Measurements from ENCODE around the gene SLC35E2B.
A peak's percentile ranks its signal among the peaks of the same experiment; 100 is the strongest.
"Not testable (repeated sequence)": the region's sequence is repeated elsewhere in the genome, so short reads cannot be mapped to it uniquely, and the experiment has no call there.

SLC35E2B gene

DNA sequence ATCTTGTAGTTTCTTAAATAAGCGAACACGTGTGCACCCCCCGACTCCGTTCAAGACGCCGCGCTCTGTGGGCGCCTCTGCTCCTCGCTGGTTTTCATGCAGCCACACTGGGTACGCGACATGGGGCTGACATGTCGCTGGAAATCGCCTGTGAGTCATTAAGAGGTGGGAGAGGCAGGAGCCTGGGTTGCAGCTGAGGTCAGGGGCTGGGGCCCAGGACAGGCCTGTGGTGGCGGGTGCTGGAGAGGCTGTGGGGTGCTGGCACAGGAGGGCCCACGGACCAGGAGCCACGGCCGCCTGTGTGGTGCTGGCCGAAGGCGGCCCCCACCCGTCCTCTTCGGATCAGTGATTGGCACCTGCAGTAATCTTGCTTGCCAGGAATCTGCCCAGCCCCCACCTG is 17.8 kb downstream of the SLC35E2B start:
- DNase-seq (ENCODE audit: low read depth): not testable (repeated sequence)

DNA sequence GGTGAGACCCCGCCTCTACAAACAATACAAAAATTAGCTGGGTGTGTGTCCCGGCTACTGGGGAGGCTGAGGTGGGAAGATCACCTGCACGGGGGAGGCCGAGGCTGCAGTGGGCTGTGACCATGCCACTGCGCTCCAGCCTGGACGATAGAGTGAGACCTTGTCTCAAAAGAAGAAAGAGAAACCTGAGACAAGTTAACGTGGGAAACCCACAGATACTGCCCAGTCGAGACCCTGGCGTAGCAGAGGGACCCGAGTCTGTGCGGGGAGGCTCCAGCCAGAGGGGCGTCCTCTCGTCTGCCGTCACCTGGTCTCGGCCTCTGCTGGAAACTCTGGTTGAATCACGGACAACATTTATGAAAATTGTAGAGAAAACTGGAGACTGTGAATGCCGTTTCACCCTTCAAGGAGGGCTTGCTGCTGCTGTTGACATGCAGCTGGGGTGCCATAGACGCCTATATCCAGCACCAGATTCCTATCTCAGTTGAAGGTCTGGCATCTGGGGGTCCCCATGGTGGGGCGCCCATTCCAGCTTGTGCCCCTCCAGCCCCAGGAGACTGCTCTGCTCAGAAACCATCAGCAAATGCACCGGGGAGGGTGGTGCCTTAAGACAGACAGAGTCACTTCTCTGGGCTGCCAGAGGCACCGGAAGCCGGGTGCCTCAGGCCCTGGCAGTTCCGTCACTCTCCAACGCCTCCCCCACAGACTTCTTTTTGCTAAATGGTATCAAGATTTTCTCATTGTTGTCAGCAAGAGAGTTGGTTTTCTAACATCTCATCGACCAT is 20.2 kb downstream of the SLC35E2B start:
- no peak for DNase-seq (ENCODE audit: low read depth)

DNA sequence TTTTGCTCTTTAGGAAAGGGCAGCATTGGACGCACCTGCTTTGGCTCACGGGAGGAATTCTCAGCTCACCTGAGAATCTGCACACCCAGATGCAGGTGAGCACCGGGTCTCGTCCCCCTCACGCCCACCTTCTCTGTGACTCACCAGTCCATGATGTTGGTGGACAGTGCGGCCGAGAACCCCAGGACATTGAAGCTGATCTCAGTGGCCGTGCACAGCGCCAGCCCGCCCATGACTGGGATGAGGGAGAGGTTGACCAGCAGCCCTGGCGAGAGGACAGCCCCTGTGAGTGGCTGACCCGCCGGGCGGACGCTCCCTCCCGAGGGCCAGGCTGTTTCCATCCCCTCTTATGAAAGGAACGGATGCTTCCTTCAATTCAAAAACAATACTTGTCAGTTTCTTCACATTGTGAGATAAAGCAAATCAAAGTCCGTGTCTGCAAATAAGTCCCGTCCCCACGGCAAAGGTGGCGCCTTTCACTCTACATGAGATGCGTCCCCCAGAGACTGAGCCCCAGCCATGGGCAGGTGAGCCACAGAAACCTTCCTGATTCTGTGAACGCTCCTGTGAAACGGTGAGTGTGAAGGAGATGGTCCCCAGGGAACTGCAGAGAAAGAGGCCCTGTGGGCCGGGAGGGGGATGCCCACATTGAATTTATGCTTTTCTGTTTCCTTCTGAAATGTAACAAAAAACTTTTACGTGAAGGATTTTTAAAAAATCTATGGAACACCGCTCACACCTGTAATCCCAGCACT is 21.1 kb downstream of the SLC35E2B start:
- no peak for DNase-seq (ENCODE audit: low read depth)

DNA sequence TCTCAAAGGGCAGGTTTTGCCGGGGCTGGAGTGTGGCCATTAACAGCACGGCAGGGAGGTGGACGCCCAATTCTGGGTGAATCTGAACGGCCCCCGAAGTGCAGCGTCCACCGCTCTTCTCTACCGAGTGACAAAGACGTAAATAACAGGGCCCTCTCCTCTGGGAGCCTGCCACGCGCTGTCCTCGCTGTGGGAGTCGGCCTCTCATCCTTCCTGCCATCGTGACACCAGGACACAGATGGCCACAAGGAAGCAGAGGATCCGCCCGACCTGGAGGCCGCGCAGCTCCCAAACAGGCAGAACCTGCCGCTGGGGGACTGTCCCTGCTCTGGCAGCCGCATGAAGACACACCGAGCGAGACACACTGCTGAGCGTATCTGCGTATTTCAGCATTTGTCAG is 21.7 kb downstream of the SLC35E2B start:
- DNase-seq (ENCODE audit: low read depth): no peak

DNA sequence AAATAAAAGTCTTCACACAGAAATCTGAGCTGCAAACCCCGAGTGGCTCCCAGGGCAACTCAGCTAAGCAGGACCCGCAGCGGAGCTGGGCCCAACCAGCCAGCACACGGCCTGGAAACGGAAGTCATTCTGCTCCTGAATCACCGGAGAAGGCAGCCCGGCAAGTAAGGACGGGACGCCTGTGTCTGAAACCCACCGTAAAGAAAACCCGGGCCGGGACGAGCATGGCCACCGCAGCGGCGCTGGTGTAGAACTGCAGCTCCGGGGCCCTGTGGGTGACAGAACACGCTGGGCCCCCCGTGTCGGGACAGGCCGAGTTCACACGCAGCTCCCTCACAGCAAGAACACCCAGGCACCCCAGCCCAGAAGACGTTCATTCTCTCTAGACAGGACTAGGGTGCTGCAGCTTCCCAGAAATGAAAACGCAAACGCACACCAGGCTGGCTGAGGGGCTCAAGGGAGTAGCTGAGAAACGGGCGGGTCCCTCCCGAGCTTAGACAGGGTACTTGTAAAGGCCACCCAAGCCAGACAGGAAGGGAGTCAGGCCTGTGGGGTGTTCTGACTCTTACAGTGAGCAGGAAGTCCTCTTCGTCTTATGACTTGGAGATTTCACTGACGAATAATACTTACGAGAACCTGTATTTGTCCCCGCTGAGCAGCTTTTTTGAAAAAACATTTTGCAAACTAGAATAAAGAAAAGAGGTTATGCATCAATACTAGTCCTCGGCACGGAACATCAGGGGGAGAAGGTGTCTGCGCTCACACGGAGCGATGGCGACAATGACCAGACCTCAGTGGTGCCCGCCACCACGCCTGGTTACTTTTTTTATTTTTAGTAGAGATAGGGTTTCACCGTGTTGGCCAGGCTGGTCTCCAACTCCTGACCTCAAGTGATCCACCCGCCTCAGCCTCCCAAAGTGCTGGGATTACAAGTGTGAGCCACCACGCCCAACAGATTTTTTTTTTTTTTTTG is 22.8 kb downstream of the SLC35E2B start:
- DNase-seq (ENCODE audit: low read depth): no peak

DNA sequence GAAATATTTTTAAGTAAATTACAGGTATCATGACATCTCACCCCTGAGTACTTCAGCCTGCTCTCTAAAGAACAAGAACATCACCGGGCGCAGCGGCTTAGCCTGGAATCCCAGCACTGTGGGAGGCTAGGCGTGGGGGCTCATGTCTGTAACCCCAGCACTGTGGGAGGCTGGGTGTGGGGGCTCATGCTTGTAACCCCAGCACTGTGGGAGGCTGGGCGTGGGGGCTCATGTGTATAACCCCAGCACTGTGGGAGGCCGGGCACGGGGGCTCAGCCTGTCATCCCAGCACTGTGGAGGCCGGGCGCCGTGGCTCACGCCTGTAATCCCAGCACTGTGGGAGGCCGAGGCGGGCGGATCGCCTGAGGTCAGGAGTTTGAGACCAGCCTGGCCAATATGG is 26.1 kb downstream of the SLC35E2B start:
- no peak for DNase-seq (ENCODE audit: low read depth)

DNA sequence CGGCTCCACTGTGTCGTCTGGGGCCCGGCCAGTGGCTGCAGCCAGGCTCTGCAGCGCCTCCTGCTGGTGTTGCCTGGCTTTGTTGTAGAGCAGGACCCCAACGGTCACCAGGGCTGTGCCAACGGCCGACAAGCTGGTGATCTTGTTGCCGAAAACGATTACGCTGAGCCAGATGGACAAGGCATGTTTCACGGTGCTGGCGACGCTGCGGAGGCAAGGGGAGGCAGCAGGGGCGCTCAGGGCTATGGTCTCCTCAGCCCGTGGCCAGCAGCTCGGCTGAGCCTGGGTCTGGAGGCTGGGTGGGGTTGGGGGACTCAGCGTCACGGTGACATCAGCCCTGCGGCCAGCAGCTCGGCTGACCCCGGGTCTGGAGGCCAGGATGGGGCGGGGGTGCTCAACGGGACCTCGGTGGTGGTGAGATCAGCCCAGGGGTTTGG is 26.8 kb downstream of the SLC35E2B start:
- DNase-seq (ENCODE audit: low read depth): no peak

DNA sequence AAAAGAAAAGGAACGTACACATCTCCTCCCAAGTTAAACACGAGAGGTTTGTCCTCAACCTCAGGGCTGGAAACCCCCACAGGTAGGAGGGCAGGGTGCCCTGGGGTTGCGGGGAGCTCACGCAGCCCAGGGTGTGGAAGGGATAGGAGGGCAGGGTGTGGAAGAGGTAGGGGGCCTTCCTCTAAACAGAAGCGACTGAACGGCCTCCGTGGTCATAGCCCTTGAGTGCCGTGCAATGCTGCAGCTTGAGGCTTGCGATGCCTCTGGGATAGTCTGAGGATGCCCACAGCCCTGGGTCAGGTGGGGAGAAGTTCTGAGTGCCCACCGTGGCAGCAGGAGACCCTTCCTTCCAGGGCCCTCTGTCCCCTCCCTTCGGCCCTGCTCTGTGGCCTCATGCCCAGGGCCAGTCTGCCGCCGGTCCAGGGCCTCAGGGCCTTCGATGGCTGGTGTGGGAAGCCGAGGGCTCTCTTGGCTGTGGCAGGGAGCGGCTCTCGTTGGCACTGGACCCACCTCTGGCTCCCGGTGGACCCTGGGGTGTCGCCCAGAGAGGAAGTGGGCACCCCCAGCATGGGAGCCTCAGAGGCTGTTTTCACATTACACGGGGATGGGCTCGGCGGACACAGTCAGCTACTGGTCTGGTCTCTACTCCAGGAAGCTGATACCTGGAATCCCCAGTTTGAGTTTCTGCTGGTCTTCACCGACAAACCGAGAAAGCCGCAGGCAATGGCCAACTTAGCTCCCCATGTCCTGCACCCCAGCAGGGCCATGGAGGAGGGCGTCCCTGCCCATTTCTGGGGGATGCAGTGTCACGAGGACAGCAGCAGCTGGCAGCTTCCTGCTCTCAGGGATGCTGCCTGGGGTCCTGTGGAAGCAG is 27.4 kb downstream of the SLC35E2B start:
- no peak for DNase-seq (ENCODE audit: low read depth)

DNA sequence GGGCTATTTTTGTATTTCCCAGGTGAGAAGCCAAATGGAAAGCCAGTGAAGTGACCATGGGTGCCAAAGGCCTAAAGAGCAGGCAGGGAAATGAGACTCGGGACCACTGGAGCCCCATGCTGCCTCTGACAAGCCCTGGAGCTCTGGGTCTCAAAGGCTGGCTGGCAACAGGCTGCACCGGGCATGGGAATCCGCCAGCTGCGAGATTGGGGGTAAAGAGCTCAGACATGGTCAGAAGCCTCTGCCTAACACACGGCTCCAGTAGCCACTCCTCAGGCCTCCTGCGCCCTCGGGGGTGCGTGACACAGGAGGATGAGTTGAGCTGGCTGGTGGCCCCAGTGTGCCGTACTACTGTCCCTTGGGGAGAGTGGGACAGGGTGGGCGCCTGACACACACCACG is 28.3 kb downstream of the SLC35E2B start:
- DNase-seq (ENCODE audit: low read depth): not testable (repeated sequence)

DNA sequence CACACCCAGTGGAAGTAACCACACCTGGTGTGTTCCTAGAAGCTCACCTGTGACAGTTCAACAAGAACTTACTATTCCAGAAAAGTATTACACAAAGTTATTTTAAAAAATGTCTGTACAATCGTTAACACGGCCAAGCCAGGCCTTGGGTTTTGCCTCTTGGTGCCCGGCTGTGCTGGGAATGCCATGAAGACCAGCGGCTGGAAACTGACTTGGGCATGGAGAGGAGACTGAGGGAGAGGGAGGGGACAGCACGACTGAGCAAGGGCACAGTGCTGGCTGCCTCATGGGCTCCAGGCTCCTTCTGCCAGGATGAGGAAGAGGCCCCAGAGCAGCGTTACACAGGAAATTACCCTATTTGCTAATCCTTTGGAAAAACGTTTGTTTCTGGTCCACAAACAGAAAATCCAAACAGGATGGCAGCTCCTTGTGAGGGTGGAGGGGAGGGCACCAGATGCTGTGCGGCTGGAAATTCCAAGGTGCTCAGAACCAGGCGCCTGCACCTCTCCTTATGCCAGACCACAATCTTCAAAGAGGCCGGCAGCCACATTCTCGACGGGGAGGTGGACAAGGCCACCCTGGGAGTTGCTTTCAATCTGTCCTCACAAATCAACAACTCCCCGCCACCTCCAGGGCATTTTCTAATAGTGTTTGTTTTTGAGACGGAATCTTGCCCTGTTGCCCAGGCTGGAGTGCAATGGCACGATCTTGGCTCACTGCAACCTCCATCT is 29.6 kb downstream of the SLC35E2B start:
- not testable (repeated sequence) for DNase-seq (ENCODE audit: low read depth)

DNA sequence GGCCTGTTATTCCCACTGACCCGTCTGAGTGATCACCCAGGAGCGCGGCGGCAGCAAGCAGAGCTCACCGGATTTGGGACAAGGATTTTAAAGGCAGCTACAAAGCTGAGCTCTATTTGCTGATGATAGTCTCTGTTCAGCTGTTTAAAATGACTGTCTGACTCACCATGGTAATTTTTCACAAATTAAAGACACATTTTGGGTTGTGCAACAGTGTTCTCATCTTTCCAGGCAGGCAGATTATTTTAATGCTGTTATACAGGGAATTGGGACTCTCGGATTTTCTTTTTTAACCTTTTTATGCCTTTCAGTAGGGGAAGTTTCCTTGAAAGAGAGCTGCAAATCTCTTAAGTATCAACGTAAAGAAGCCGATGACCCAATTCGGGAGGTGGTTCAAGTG is 30.2 kb downstream of the SLC35E2B start:
- not testable (repeated sequence) for DNase-seq (ENCODE audit: low read depth)

DNA sequence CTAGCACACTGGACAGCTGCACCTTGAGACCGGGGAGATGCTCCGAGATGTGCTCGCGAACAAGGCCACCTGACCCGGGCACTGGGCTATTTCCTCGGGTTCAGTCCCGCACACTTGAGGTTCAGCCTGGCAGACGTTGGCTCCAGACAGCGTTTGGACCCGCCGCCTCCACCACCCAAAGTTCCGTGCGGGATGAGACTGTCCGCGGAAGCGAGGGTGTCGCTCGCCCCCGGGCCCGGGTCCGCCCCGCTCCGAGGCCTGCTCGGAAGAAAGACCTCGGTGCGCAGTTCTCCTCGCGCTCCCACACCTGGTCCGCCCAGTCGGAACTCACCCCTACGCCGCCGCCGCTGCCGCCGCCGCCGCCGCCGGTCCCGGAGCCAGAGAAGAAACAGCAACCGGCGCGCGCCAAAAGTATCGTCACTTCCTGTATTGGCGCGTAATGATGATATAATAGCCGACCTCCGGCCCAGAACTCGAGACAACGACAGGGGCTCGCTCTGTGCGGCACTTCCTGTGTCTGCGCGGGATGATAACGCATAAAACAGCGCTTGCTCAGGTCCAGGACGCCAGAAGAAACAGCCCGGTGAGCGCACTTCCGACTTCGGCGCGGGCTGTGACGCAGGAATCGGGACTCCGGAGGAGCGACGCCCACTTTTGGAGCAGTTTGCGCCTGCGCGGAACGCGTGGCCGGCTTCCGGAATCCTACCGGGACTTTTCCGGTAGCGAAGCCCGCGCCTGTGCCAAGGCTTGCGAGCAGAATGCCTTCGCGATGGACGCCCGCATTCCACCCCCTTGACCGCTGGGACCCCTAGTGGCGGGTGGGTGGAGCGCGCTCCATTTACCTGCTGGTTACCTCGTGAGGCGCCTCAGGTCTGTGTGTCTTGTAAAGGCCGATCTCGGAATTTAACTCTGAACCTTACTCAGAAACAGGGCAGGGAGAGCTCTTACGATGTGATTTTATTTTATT is 33.7 kb downstream of the SLC35E2B start, which contains the start of gene CDK11B:
Gene CDK11B, minus strand, starts transcription at position 422 of the 967 bp plus-strand sequence. CDS start 1,519 bp downstream, outside the sequence.
- peak; percentile 70 for DNase-seq (ENCODE audit: low read depth)

DNA sequence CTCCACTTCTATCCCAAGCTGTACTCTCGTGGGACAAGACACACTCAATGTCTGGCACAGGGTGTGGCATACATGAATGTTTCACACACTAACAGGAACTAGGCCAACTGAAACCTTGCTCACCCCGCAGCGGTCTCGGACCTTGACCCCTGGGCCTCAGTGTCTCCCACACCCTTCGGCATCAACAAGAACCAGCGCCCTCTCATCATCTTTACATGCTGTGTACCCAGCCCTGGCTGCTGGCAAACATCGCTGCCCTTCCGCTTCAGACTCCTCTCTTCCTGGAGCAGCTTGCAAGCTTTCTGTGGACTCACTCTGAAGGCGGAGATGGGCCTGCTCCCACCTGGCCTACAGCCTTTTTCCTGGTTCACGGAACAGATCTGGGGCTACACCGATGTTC is 44.3 kb downstream of the SLC35E2B start:
- DNase-seq (ENCODE audit: low read depth): not testable (repeated sequence)

DNA sequence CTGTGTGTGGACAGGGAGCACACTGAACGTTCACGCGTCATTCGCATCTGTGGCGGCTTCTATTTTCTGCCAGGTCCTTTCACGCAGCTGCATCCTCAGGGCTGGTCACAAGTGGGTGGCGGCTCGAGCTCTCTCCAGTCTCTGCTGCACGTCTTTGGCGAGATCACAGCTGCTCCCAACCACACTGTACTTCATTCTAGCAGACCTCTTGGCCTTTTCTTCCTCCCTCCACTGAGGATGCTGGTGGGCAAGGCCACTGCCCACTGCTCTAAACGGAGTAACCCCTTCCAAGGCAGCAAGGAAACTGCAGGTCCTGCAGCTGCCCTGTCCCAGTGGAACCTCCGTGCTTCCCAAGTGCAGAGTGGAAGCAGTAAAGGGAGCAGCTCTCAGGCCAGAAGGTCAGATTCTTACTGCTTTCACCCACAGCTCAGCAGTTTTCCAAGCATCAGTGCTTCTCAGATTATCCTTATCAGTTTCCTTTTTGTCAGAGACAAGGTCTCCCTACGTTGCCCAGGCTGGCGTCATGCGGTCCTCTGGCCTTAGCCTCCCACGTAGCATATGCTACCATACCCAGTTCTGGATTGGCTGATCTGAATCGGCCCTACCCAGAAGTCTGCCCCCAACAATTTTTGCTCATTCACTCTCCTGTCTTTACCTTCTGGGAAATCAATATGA is 44.9 kb downstream of the SLC35E2B start:
- DNase-seq (ENCODE audit: low read depth): not testable (repeated sequence)

DNA sequence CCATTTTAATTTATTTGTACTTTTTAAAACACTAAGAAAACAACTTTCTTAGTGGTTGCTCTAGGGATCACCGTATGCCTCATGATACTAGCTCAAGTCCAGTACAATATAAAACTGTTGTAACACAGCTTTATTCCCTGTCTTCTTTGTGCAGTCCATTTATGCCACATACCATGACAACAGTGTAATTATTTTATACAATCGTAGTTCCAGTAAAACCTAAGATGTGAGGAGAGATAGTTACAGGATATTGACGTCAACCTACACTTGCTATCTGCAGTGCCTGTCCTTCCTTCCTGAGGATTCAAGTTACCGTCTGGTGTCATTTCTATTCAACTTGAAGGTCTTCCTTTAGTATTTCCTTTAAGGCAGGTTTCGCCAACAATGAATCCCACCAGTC is 46.3 kb downstream of the SLC35E2B start:
- not testable (repeated sequence) for DNase-seq (ENCODE audit: low read depth)

DNA sequence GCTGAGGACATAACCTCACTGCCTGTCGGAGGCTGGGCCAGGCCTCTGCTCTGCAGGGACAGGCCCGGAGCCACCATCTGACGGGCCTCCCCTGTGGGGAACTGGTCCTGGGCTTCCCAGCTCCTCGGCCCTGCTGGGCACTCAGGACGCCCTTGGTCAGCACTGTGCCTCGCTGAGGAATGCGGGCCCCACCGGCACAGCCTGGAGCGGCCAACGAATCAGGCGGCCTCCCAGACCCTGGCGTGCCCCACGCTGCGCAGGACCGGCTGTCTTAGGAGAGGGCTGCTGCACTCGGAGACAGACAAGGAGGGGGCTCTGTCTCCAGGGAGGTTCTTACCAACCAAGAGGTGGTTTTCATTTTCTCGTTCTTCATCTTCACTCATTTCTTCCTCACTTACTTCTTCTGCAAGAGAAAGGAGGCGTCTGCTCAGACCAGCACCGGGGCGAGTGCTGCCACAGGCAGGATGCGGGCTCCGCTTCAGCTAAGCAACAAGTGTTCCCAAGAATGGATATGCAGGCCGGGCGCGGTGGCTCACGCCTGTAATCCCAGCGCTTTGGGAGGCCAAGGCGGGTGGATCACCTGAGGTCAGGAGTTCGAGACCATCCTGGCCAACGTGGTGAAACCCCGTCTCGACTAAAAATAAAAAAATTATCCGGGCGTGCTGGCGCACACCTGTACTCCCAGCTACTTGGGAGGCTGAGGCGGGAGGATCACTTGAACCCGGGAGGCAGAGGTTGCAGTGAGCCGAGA is 51.7 kb downstream of the SLC35E2B start:
- DNase-seq (ENCODE audit: low read depth): not testable (repeated sequence)

DNA sequence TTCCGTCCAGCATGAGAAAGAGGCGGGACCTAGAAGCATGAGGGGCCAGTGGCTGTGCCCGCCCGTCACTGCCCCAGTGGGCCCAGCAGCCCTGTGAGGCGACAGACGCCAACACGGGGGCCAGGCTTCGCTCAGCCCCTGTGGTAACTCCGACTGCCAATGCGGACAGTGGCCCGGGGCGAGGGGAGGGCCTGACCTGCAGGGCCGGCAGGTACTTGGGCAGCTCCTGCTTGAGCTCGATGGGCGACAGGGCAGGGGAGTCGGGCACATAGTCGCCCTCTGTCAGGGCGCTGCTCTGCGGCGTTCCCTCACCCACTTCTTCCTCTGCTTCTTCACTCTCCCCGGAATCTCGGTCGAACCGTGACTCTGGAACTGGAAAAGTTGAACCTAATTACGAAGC is 52.5 kb downstream of the SLC35E2B start:
- not testable (repeated sequence) for DNase-seq (ENCODE audit: low read depth)

DNA sequence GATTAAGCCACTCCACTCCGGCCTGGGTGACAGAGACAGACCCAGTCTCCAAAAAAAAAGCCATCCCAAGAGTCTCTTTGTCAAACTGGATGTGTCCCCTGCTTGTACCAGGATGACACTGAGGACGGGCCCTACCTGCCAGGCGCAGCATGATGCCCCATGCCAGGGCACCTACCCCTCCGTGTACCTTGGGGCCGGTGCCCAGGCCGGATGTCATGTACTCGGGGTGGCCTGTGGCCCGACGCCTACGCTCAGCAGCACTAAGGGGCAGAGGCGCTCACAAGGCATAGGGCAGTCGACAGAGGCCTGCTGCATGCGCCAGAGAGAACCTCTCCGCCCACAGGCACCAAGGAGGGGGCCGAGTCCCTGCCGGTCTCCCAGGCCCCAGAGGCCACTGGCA is 53.2 kb downstream of the SLC35E2B start:
- DNase-seq (ENCODE audit: low read depth): not testable (repeated sequence)

Measured in non-pigmented ciliary epithelial cell (primary cell).